ENCODE measurements around the gene ABL2. TPM values are rescaled to one million over a fixed set of nuclear protein-coding genes. Genes with fewer than 3 reads are reported as not detected.
A peak's percentile ranks its signal among the peaks of the same experiment; 100 is the strongest.

Gene ABL2
- total and polyA plus RNA-seq, 2 donors (not counting 1 experiment from before 2014, with no cell fraction given): 2.6 to 20.0 TPM

DNA sequence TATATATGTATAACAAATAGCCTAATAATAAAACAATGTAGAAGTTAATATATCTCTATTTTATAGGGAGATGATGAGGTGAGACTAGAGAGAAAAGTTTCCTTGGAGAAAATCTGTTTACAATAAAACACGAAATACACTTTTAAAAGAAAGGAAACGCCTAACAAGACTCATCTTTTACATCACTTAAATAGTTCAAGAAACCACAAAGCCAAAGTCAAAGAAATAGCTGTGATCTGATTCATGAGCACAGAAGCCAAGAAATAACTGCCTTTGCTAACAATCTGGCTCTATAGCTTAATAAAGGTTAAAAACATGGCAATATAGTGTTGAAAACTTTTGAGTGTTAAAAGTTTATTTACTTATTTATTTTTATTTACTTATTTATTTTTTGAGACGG is 86.2 kb downstream of the ABL2 start:
- Histone ChIP-seq H3K4me3 (ENCODE audit: control extremely low read depth in 1 of 5, extremely low read depth in 1 of 5, insufficient read depth in 1 of 5, low read depth in 2 of 5, low read length in 4 of 5) (no peak overlapping the region), H3K27ac (ENCODE audit: low read length in 2 of 2) (no peak overlapping the region), H3K4me1 (ENCODE audit: control insufficient read depth in 2 of 2, insufficient read depth in 2 of 2, low read length in 2 of 2) (peaks cover 12 to 16% of the 10 kb centered on the region in 2 donors), H3K27me3 (replicated peaks in 1 of 4; ENCODE audit: control extremely low read depth in 1 of 4, control insufficient read depth in 3 of 4, insufficient read depth in 4 of 4, low read length in 3 of 4) (no peaks in the 10 kb centered on the region), H3K79me2 (ENCODE audit: control insufficient read depth, insufficient read depth, low read length) (peaks cover 17% of the 10 kb centered on the region), H3K36me3 (replicated peaks in 1 of 2; ENCODE audit: control extremely low read depth in 1 of 2, control insufficient read depth in 1 of 2, extremely low read depth in 1 of 2, insufficient read depth in 2 of 2, low read length in 1 of 2) (peaks cover 0 to 2% of the 10 kb centered on the region in 2 experiments), H3K9me3 (ENCODE audit: control extremely low read depth in 1 of 3, control insufficient read depth in 2 of 3, insufficient read depth in 1 of 3, low read length in 2 of 3) (no peaks in the 10 kb centered on the region), H4K20me1 (ENCODE audit: control insufficient read depth, insufficient read depth, low read length, poor library complexity, severe bottlenecking) (no peaks in the 10 kb centered on the region), H2AFZ (ENCODE audit: insufficient read depth, low read depth, low read length, poor library complexity, severe bottlenecking) (no peak overlapping the region), H3K9ac (ENCODE audit: low read length) (no peak overlapping the region), H3K4me2 (replicated peaks; ENCODE audit: low read depth, low read length, poor library complexity, severe bottlenecking) (no peak overlapping the region)
- no peaks in the 10 kb centered on the region for H3K9me3 Mint-ChIP-seq (ENCODE audit: insufficient read depth)
- CTCF ChIA-PET: interaction anchor here (0.6 kb wide), 1 partner anchor 18 kb away, joined by 4 read pairs; no protein-coding TSS in a partner anchor
- intact Hi-C loops (cut with micrococcal nuclease): no loop called here
- H3K27ac Mint-ChIP-seq: no peak overlapping the region
- peaks cover 16% of the 10 kb centered on the region for H3K4me1 Mint-ChIP-seq
- no peak overlapping the region for H3K4me3 Mint-ChIP-seq
- ATAC-seq (ENCODE audit: low read depth): no peak
- no peaks in the 10 kb centered on the region for H3K27me3 Mint-ChIP-seq
- DNase-seq: no peak
- WGBS (ENCODE audit: insufficient coverage): no CpG with 5 or more reads among the region's 3 CpGs
- POLR2A ChIA-PET: no interaction called here
- TF ChIP-seq, protein P1, sequence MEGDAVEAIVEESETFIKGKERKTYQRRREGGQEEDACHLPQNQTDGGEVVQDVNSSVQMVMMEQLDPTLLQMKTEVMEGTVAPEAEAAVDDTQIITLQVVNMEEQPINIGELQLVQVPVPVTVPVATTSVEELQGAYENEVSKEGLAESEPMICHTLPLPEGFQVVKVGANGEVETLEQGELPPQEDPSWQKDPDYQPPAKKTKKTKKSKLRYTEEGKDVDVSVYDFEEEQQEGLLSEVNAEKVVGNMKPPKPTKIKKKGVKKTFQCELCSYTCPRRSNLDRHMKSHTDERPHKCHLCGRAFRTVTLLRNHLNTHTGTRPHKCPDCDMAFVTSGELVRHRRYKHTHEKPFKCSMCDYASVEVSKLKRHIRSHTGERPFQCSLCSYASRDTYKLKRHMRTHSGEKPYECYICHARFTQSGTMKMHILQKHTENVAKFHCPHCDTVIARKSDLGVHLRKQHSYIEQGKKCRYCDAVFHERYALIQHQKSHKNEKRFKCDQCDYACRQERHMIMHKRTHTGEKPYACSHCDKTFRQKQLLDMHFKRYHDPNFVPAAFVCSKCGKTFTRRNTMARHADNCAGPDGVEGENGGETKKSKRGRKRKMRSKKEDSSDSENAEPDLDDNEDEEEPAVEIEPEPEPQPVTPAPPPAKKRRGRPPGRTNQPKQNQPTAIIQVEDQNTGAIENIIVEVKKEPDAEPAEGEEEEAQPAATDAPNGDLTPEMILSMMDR (IDR thresholded peaks at IDR 0.05): no peak
- no peak for TF ChIP-seq EZH2 (IDR thresholded peaks at IDR 0.05; ENCODE audit: borderline replicate concordance, insufficient read depth, low read depth, low read length, poor library complexity, severe bottlenecking)

DNA sequence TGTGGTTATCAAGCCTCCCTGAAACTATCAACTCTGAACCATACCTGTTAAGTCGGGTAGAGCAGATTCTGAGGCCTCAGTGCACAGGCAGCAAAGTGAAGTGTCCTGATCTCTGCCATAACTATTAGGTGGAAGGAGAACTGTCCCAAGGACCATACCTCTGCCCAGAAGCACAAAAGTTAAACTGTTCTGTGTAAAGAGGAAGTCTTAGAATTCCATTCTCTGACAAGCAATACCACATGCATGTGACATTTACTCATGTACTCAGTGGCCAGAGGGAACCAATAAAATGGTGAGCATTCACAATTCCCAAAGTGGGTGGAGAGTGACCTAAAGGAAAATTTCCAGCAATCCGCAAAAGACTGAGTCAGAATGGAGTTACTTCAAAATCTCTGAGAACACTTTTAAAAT is 86.6 kb downstream of the ABL2 start:
- no peak overlapping the region for H3K9ac ChIP-seq (ENCODE audit: low read length)
- peak overlapping the region; percentile 0 for H3K4me3 Mint-ChIP-seq
- no CpG with 5 or more reads among the region's 2 CpGs for WGBS (ENCODE audit: insufficient coverage)
- no peak overlapping the region for H3K4me2 ChIP-seq (replicated peaks; ENCODE audit: low read depth, low read length, poor library complexity, severe bottlenecking)
- no peaks in the 10 kb centered on the region for H4K20me1 ChIP-seq (ENCODE audit: control insufficient read depth, insufficient read depth, low read length, poor library complexity, severe bottlenecking)
- peak overlapping the region; percentile 11 for H3K27ac Mint-ChIP-seq
- ChIA-PET POLR2A (no interaction called here), CTCF (no interaction called here)
- no peak overlapping the region for H2AFZ ChIP-seq (ENCODE audit: insufficient read depth, low read depth, low read length, poor library complexity, severe bottlenecking)
- no peaks in the 10 kb centered on the region for H3K9me3 ChIP-seq (ENCODE audit: control extremely low read depth in 1 of 3, control insufficient read depth in 2 of 3, insufficient read depth in 1 of 3, low read length in 2 of 3)
- H3K4me1 Mint-ChIP-seq: peaks cover 16% of the 10 kb centered on the region
- intact Hi-C loops (cut with micrococcal nuclease): no loop called here
- H3K27me3 Mint-ChIP-seq: no peaks in the 10 kb centered on the region
- no peaks in the 10 kb centered on the region for H3K27me3 ChIP-seq (replicated peaks in 1 of 4; ENCODE audit: control extremely low read depth in 1 of 4, control insufficient read depth in 3 of 4, insufficient read depth in 4 of 4, low read length in 3 of 4)
- no peak for TF ChIP-seq EZH2 (IDR thresholded peaks at IDR 0.05; ENCODE audit: borderline replicate concordance, insufficient read depth, low read depth, low read length, poor library complexity, severe bottlenecking)
- TF ChIP-seq, protein P1 (IDR thresholded peaks at IDR 0.05): no peak
- no peaks in the 10 kb centered on the region for H3K36me3 ChIP-seq (replicated peaks in 1 of 2; ENCODE audit: control extremely low read depth in 1 of 2, control insufficient read depth in 1 of 2, extremely low read depth in 1 of 2, insufficient read depth in 2 of 2, low read length in 1 of 2)
- ATAC-seq (ENCODE audit: low read depth) (peak; percentile 43), DNase-seq (peak; percentile 19)
- peaks cover 20% of the 10 kb centered on the region for H3K79me2 ChIP-seq (ENCODE audit: control insufficient read depth, insufficient read depth, low read length)
- no peaks in the 10 kb centered on the region for H3K9me3 Mint-ChIP-seq (ENCODE audit: insufficient read depth)
- peak overlapping the region; percentile 4 to 30 for H3K27ac ChIP-seq (ENCODE audit: low read length in 2 of 2)
- H3K4me1 ChIP-seq (ENCODE audit: control insufficient read depth in 2 of 2, insufficient read depth in 2 of 2, low read length in 2 of 2): peaks cover 12 to 16% of the 10 kb centered on the region in 2 donors
- H3K4me3 ChIP-seq (ENCODE audit: control extremely low read depth in 1 of 5, extremely low read depth in 1 of 5, insufficient read depth in 1 of 5, low read depth in 2 of 5, low read length in 4 of 5): no peak overlapping the region

Measured in B cell (primary cell).